Caco-2 (cell line): ENCODE results near the gene LYPLA2. TPM values are rescaled to one million over a fixed set of nuclear protein-coding genes. Genes with fewer than 3 reads are reported as not detected.

Experiments
- BruUV-seq: library from RNA; stranded (reverse); fragments of 400-500 nt; replicated peaks from 2 replicates; lab custom pipeline; 2021; lab: Mats Ljungman, UMichigan
- CTCF ChIA-PET: fragments of 300-600 bp; sonication (Branson Sonifier 250); formaldehyde crosslinking; loops from one replicate; lab custom pipeline; 2022; ENCODE audit warnings: antibody characterized with exemption; lab: Charles Lee
- POLR2A ChIA-PET: fragments of 300-600 bp; sonication (Branson Sonifier 250); formaldehyde crosslinking; loops from one replicate; lab custom pipeline; 2022; ENCODE audit warnings: antibody characterized with exemption; lab: Charles Lee
- DNase-seq, 2 experiments: peaks; one replicate each; pipeline versions ENCODE4 v3.0.0 to v3.0.0-alpha.2; 2020 to 2022
- H3K27me3 ChIP-seq: replicated peaks from 2 replicates; pipeline ENCODE4 v1.6.0; 2011; ENCODE audit warnings: low read length; ENCODE audit not compliant: control insufficient read depth, insufficient read depth
- H3K36me3 ChIP-seq: 2 replicates; pipeline ENCODE4 v1.5.1; 2011; ENCODE audit warnings: low read length; ENCODE audit not compliant: control insufficient read depth, insufficient read depth
- H3K4me1 ChIP-seq: fragments of 250-450 bp; sonication (Bioruptor Pico); 2 replicates; pipeline ENCODE4 v1.5.1; 2020; ENCODE audit warnings: mild to moderate bottlenecking
- H3K4me3 ChIP-seq: 2 replicates; pipeline ENCODE4 v1.5.1; 2011; ENCODE audit warnings: low read depth, mild to moderate bottlenecking, control low read depth, low read length
- H3K9me3 ChIP-seq: fragments of 250-450 bp; sonication (Bioruptor Pico); 2 replicates; pipeline ENCODE4 v1.5.1; 2020; ENCODE audit warnings: mild to moderate bottlenecking, moderate library complexity
- H3K27ac Mint-ChIP-seq: one replicate; pipeline ENCODE4 v1.8.0; 2022; ENCODE audit warnings: mixed read lengths; ENCODE audit not compliant: unreplicated experiment
- H3K27me3 Mint-ChIP-seq: one replicate; pipeline ENCODE4 v1.8.0; 2022; ENCODE audit warnings: mixed read lengths; ENCODE audit not compliant: insufficient read depth, unreplicated experiment
- H3K36me3 Mint-ChIP-seq: one replicate; pipeline ENCODE4 v1.8.0; 2022; ENCODE audit warnings: mild to moderate bottlenecking, mixed read lengths; ENCODE audit not compliant: insufficient read depth, unreplicated experiment
- H3K4me1 Mint-ChIP-seq: one replicate; pipeline ENCODE4 v1.8.0; 2022; ENCODE audit warnings: low read depth, mixed read lengths; ENCODE audit not compliant: unreplicated experiment
- H3K4me3 Mint-ChIP-seq: one replicate; pipeline ENCODE4 v1.8.0; 2022; ENCODE audit warnings: mild to moderate bottlenecking, moderate library complexity, mixed read lengths; ENCODE audit not compliant: unreplicated experiment
- H3K9me3 Mint-ChIP-seq: one replicate; pipeline ENCODE4 v1.8.0; 2022; ENCODE audit warnings: mixed read lengths; ENCODE audit not compliant: unreplicated experiment
- CTCF ChIP-seq, 2 experiments: fragments of 200-600 bp in 1 of 2; IDR thresholded peaks; 1 replicate in 1 of 2; 2 replicates in 1 of 2; pipeline versions ENCODE4 v1.5.1 to v1.8.0; 2011 to 2022; ENCODE audit warnings: antibody characterized with exemption in 1 of 2, control low read depth in 1 of 2, inconsistent platforms in 1 of 2, low read depth in 1 of 2, low read length in 1 of 2, mild to moderate bottlenecking in 1 of 2, moderate library complexity in 1 of 2; ENCODE audit not compliant: insufficient read depth in 1 of 2, severe bottlenecking in 1 of 2, unreplicated experiment in 1 of 2
- intact Hi-C: fragments of 100-400 bp; cut with micrococcal nuclease; formaldehyde crosslinking; loops from one replicate; pipeline ENCODE4 v1.10.0; 2022; ENCODE audit not compliant: unreplicated experiment
- total RNA-seq: library from RNA; stranded (reverse); gene quantifications from 2 replicates; pipeline ENCODE4 v1.2.3, GENCODE V29; 2022

The LYPLA2 gene
- total RNA-seq, 1 experiment from 2014 or later: 52.5 TPM

- Mint-ChIP-seq H3K27me3 (no peaks in the 10 kb centered on the region), H3K4me1 (no peaks in the 10 kb centered on the region), H3K9me3 (no peaks in the 10 kb centered on the region), H3K4me3 (no peak overlapping the region), H3K36me3 (peaks cover 50% of the 10 kb centered on the region), H3K27ac (no peak overlapping the region)
- no peak for TF ChIP-seq CTCF (IDR thresholded peaks at IDR 0.05; ENCODE audit: insufficient read depth in 1 of 2, low read depth in 1 of 2, low read length in 1 of 2, severe bottlenecking in 1 of 2, unreplicated experiment in 1 of 2)
- no peaks in the 10 kb centered on the region; the same call in 1 of the 2 replicates for H3K36me3 ChIP-seq
- BruUV-seq: no TSS peak
- H3K4me3 ChIP-seq: no peak overlapping the region
- ChIA-PET CTCF (interaction anchor here (0.7 to 2.2 kb wide), 2 partner anchors 27 to 70 kb away, joined by 3 to 5 read pairs; partner anchors contain the start of gene FUCA1), POLR2A (interaction anchor here (0.6 to 3.5 kb wide), 3 partner anchors 13 to 107 kb away, joined by 3 to 20 read pairs (median 4); partner anchors contain the start of genes PITHD1 and RPL11)
- peak in 1 of 2 experiments; percentile 24 for DNase-seq
- no peaks in the 10 kb centered on the region for H3K27me3 ChIP-seq
- H3K4me1 ChIP-seq: peaks cover 7% of the 10 kb centered on the region; the same call in 1 of the 2 replicates
- H3K9me3 ChIP-seq: no peaks in the 10 kb centered on the region
- intact Hi-C loops: no loop called here
Measured at GRCh38 chr1:23798662-23799142, 7.8 kb downstream of the LYPLA2 start.

DNA sequence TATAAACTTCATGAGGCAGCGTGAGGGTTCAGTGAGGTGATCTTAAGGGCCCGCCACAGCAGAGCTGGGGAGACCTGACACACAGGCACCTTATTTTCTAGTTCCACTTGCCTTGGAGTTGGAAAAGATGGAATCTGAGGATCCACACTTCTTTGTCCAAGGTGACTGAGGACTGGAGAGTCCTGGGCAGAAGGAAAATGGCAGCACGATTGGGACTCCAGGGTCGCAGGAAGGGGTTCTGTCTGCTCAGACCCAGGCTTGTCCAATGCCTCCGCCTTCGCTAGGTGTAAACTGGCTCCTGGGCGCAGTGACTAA, 8.3 kb downstream of the LYPLA2 start:
- POLR2A ChIA-PET: interaction anchor here (0.6 to 3.5 kb wide), 5 partner anchors 12 to 108 kb away, joined by 3 to 20 read pairs (median 4); partner anchors contain the start of genes HMGCL, PITHD1 and RPL11
- H3K36me3 Mint-ChIP-seq: peaks cover 46% of the 10 kb centered on the region
- CTCF ChIA-PET: interaction anchor here (0.7 to 2.2 kb wide), 2 partner anchors 27 to 70 kb away, joined by 3 to 5 read pairs; partner anchors contain the start of gene FUCA1
- H3K4me3 Mint-ChIP-seq: peak overlapping the region; percentile 91
- no peak for DNase-seq
- H3K4me1 Mint-ChIP-seq: no peaks in the 10 kb centered on the region
- peaks cover 7% of the 10 kb centered on the region; the same call in 1 of the 2 replicates for H3K4me1 ChIP-seq
- no peaks in the 10 kb centered on the region for H3K9me3 ChIP-seq
- no peaks in the 10 kb centered on the region; the same call in 1 of the 2 replicates for H3K36me3 ChIP-seq
- intact Hi-C loops: no loop called here
- H3K9me3 Mint-ChIP-seq: no peaks in the 10 kb centered on the region
- BruUV-seq: no TSS peak
- no peak for TF ChIP-seq CTCF (IDR thresholded peaks at IDR 0.05; ENCODE audit: insufficient read depth in 1 of 2, low read depth in 1 of 2, low read length in 1 of 2, severe bottlenecking in 1 of 2, unreplicated experiment in 1 of 2)
- peak overlapping the region; percentile 96 for H3K27ac Mint-ChIP-seq
- no peaks in the 10 kb centered on the region for H3K27me3 ChIP-seq
- H3K27me3 Mint-ChIP-seq: no peaks in the 10 kb centered on the region
- H3K4me3 ChIP-seq: peak overlapping the region; percentile 96

GRCh38 chr1:23799570-23800399, 8.8 kb downstream of the LYPLA2 start:
- H3K4me1 ChIP-seq: peaks cover 7% of the 10 kb centered on the region; the same call in 1 of the 2 replicates
- no peaks in the 10 kb centered on the region for H3K9me3 Mint-ChIP-seq
- ChIA-PET CTCF (interaction anchor here (0.6 to 2.2 kb wide), 6 partner anchors 8 to 139 kb away, joined by 3 to 6 read pairs (median 4); partner anchors contain the start of genes FUCA1, HMGCL and PITHD1), POLR2A (interaction anchor here (0.6 to 3.5 kb wide), 9 partner anchors 8 to 160 kb away, joined by 3 to 20 read pairs (median 5); partner anchors contain the start of genes HMGCL, LYPLA2, PITHD1 and PNRC2)
- H3K9me3 ChIP-seq: no peaks in the 10 kb centered on the region
- peak overlapping the region; percentile 96 for H3K4me3 ChIP-seq
- intact Hi-C loops: loop anchor here (1.0 to 10.0 kb wide), 3 partner anchors 8 to 225 kb away; partner anchors contain the start of gene LYPLA2
- BruUV-seq: TSS peak; percentile 45
- H3K27ac Mint-ChIP-seq: peak overlapping the region; percentile 96
- H3K27me3 ChIP-seq: no peaks in the 10 kb centered on the region
- no peaks in the 10 kb centered on the region for H3K27me3 Mint-ChIP-seq
- H3K4me3 Mint-ChIP-seq: peak overlapping the region; percentile 91
- no peaks in the 10 kb centered on the region for H3K4me1 Mint-ChIP-seq
- H3K36me3 ChIP-seq: no peaks in the 10 kb centered on the region; the same call in 1 of the 2 replicates
- H3K36me3 Mint-ChIP-seq: peaks cover 40% of the 10 kb centered on the region
- DNase-seq: peak; percentile 71 to 78
- no peak for TF ChIP-seq CTCF (IDR thresholded peaks at IDR 0.05; ENCODE audit: insufficient read depth in 1 of 2, low read depth in 1 of 2, low read length in 1 of 2, severe bottlenecking in 1 of 2, unreplicated experiment in 1 of 2)
